NT2/D1 (cell line): Measurements from ENCODE around the gene DDB1.

ENCODE experiments used
- SUZ12 ChIP-seq: IDR thresholded peaks from 2 replicates; pipeline ENCODE4 v1.6.1; 2011; ENCODE audit not compliant: insufficient read length, insufficient read depth; ENCODE audit errors: extremely low read depth
- YY1 ChIP-seq: IDR thresholded peaks from 2 replicates; pipeline ENCODE4 v1.6.1; 2011; ENCODE audit not compliant: insufficient read length, insufficient read depth
- ZNF274 ChIP-seq: IDR thresholded peaks from 2 replicates; pipeline ENCODE4 v1.6.1; 2011; ENCODE audit warnings: mild to moderate bottlenecking, low read depth, low read length

GRCh38 chr11:61272731-61273130 lies 60.2 kb downstream of the DDB1 start:
- TF ChIP-seq SUZ12, result no peak
- no peak for TF ChIP-seq YY1
- no peak for TF ChIP-seq ZNF274
